GM06990 (cell line): ENCODE results near the gene OR5V1.

Experiments used
- DNase-seq: peaks from one replicate; pipeline ENCODE4 v3.0.0-alpha.2; 2011; ENCODE audit not compliant: insufficient read length; ENCODE audit errors: extremely low read depth
- H3K27me3 ChIP-seq: replicated peaks from 2 replicates; pipeline ENCODE4 v1.6.0; 2011; ENCODE audit warnings: low read length; ENCODE audit not compliant: control insufficient read depth, insufficient read depth
- H3K36me3 ChIP-seq: 2 replicates; pipeline ENCODE4 v1.5.1; 2011; ENCODE audit warnings: low read length; ENCODE audit not compliant: control insufficient read depth, insufficient read depth
- H3K4me3 ChIP-seq: replicated peaks from 2 replicates; pipeline ENCODE4 v1.5.1; 2011; ENCODE audit warnings: low read depth, mild to moderate bottlenecking, control low read depth, low read length
- TF ChIP-seq, protein P1 (sequence below): IDR thresholded peaks from 2 replicates; pipeline ENCODE4 v1.5.1; 2011; ENCODE audit warnings: low read length, control low read depth, mild to moderate bottlenecking, inconsistent platforms; ENCODE audit not compliant: insufficient read depth, poor library complexity, severe bottlenecking

OR5V1 gene

DNA sequence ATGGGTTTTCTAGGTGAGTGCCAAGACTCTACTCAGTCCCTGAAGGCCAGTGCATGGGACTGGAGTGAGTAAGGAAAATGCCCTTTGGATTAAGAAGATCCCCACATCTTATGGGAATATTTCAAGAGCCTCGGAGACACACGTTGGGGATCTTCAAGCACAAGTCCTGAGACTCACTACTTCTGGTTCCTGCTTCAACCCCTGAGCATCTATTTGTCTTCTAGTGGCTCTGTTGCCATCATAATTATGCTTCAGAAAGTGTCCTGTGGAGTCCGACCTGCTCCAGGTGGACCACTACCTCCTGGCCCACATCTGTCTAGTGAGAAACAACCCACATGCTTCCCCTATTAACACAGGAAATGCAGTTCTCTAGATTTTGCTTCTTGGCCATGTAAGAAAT lies at the start of gene OR5V1:
Gene OR5V1 (minus strand): TSS at position 101 of the 400 bp plus-strand sequence. CDS start 12,670 bp downstream, outside the sequence.
- no peaks in the 10 kb centered on the region for H3K36me3 ChIP-seq
- no peaks in the 10 kb centered on the region for H3K27me3 ChIP-seq
- no peak within 1 kb of the TSS for H3K4me3 ChIP-seq
- TF ChIP-seq, protein P1, sequence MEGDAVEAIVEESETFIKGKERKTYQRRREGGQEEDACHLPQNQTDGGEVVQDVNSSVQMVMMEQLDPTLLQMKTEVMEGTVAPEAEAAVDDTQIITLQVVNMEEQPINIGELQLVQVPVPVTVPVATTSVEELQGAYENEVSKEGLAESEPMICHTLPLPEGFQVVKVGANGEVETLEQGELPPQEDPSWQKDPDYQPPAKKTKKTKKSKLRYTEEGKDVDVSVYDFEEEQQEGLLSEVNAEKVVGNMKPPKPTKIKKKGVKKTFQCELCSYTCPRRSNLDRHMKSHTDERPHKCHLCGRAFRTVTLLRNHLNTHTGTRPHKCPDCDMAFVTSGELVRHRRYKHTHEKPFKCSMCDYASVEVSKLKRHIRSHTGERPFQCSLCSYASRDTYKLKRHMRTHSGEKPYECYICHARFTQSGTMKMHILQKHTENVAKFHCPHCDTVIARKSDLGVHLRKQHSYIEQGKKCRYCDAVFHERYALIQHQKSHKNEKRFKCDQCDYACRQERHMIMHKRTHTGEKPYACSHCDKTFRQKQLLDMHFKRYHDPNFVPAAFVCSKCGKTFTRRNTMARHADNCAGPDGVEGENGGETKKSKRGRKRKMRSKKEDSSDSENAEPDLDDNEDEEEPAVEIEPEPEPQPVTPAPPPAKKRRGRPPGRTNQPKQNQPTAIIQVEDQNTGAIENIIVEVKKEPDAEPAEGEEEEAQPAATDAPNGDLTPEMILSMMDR = no peak
- DNase-seq = no peak

DNA sequence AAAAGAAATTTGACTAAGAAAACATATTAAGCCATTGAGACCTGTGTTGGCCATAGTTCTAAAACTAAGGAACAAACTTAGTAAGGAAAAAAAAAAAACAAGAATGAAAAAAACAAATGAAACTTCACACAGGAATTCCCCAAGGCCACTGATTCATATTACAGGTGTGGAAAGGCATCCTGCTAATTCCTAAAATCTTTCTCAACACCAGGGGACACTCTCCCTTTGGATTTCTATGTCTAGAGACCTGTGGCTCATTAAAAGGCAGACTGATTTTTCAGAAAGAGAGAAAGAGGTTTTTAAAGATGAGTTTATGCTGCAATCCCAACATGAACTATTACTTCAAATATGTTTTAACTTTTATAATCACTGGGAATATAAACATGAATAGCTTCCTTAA lies 45.9 kb upstream of the OR5V1 start, which contains the start of gene OR12D1:
Gene OR12D1 (plus strand): TSS at position 341 of the 400 bp plus-strand sequence.
- H3K36me3 ChIP-seq = no peaks in the 10 kb centered on the region
- TF ChIP-seq, protein P1 = no peak
- H3K4me3 ChIP-seq = no peak within 1 kb of the TSS
- H3K27me3 ChIP-seq = no peaks in the 10 kb centered on the region
- no peak for DNase-seq

DNA sequence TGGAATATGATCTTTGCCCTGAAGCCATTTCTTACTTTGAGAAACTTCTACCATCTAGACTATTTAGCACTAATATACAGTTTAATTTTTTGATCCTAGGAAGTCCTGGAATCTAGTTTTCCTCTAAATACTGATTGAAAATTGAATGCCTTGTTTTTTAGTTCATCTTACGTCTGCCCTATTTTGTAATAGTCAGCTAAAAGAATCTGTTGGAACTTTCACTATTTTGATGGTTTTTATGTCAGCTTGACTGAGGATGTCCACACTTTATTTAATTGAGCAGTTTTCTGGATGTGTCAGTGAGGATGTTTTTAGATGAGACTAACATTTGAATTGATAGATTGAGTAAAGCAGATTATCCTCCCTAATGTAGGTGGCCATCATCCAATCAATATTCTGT lies 35.1 kb upstream of the OR5V1 start:
- no peak overlapping the region for H3K4me3 ChIP-seq
- no peak for DNase-seq
- TF ChIP-seq, protein P1 = no peak
- H3K36me3 ChIP-seq = no peaks in the 10 kb centered on the region
- H3K27me3 ChIP-seq = no peaks in the 10 kb centered on the region

DNA sequence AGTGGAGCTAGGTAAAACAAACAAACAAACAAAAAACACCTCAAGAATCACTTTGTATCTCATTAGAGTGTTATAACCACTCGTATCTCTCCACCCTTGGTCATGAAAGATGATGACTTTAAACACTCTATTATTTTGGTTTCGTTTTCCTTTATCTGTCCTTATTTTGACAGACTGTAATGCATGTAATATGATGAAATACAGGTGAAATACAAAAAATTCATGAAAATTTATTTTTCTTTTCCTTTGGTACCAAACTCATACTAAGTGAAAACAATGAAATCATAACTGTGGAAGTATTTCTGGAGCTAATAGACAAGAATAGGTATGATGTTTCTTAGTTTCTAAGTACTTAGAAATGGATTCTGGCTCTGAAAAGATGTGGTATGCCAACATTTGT lies 30.9 kb upstream of the OR5V1 start:
- TF ChIP-seq, protein P1 = no peak
- Histone ChIP-seq H3K36me3 (no peaks in the 10 kb centered on the region), H3K27me3 (no peaks in the 10 kb centered on the region), H3K4me3 (no peak overlapping the region)
- DNase-seq = no peak

DNA sequence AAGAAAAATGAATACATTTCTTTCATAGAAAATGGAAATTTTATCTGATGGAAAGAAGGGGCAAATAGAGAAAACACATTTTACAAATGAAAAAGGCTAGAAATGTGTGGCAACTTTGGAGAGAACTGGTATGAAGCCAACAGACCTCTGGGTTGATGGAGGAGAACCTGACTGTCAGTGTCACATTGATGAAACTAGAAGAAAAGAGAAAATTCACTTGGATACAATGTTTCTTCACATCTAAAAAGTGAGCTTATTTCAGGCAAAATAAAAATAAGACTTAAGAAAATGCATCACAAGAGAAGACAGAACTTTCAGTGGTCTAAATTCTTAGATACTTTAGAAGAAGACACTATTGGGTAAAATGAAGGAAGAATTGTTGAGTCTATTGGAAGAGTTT lies 26.7 kb upstream of the OR5V1 start, which contains the start of gene OR12D2:
Gene OR12D2 (plus strand): TSS at position 301 of the 400 bp plus-strand sequence. CDS start 1,069 bp downstream, outside the sequence.
- no peak within 1 kb of the TSS for H3K4me3 ChIP-seq
- TF ChIP-seq, protein P1 = no peak
- no peak for DNase-seq
- no peaks in the 10 kb centered on the region for H3K27me3 ChIP-seq
- no peaks in the 10 kb centered on the region for H3K36me3 ChIP-seq

DNA sequence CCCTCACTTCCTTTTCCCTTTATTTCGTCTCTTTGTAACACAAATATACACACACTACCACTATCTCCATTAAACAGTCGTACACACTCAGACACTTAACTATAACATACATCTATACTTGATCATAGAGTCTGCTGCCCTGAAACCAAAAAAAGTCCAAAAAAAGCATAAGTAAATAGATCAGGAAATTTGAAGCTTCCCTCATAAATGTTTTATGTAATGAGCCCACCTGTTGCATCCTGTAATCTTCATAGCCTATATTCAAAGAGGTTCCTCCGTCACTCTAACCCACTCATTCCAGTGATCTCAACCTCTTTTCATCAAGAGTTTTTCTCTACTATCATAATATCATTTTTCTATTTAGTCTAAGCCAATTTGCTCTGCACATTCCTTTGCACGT lies 19.9 kb upstream of the OR5V1 start:
- Histone ChIP-seq H3K4me3 (no peak overlapping the region), H3K27me3 (no peaks in the 10 kb centered on the region), H3K36me3 (no peaks in the 10 kb centered on the region)
- DNase-seq = no peak
- TF ChIP-seq, protein P1 = no peak
